Right renal cortex interstitium (tissue), 3 donors: ENCODE results near the gene MTRR. TPM values are rescaled to one million over a fixed set of nuclear protein-coding genes. Genes with fewer than 3 reads are reported as not detected.

Experiments
- DNase-seq, 3 donors: peaks; one replicate each; pipeline ENCODE4 v3.0.0-alpha.2; 2013; ENCODE audit warnings: low read depth in 3 of 3, low spot score in 2 of 3
- polyA plus RNA-seq, 3 donors: library from polyadenylated mRNA; unstranded; fragments of 120-200 nt; gene quantifications; one replicate each; pipeline ENCODE4 v1.2.1, GENCODE V29; 2013; ENCODE audit not compliant: insufficient read length in 3 of 3

The MTRR gene
- 10 to 100 TPM; 52.0 to 58.3 (median 54.0) TPM for polyA plus RNA-seq

DNA sequence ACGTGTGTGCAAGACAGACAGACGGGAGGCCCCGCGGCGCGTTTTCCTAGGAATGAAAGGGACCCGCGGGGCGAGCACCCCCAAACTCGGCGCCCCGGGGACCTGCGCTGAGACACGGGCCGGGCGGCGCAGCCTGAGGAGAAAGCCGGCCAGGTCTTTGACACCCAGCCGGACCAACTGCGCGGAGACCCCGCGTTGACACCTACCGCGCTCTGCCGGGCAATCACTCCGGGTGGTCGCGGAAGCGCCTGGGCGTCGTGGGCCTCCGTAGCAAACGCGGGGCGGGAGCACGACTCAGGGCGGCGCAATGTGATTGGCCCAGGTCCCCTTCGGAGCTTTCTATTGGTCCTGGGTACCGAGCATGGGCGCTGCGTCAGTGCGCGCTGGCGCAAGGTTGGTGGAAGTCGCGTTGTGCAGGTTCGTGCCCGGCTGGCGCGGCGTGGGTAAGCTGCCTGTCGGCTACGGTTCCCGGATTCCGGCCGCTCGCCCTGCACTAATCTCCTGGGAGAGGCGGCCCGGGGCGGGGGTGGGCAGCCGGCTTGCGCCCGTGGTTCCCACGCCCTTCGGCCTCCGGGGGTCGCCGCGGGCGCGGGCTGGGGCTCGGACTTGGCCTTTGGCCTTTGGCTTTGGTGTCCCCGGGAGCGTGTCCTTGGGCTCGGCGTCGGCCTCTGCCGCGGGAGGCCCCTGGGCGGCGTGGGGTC lies at the start of gene MTRR, which contains the start of gene FASTKD3:
MTRR (plus strand) TSS at position 376 of the 701 bp plus-strand sequence. CDS start 1,647 bp downstream, outside the sequence.
FASTKD3 (minus strand) TSS at position 259 of the 701 bp plus-strand sequence. CDS start 948 bp downstream, outside the sequence.
- DNase-seq = peak; percentile 68 to 85 (median 78)

GRCh38 chr5:7822449-7822848 lies 46.5 kb upstream of the MTRR start:
- no peak for DNase-seq

DNA sequence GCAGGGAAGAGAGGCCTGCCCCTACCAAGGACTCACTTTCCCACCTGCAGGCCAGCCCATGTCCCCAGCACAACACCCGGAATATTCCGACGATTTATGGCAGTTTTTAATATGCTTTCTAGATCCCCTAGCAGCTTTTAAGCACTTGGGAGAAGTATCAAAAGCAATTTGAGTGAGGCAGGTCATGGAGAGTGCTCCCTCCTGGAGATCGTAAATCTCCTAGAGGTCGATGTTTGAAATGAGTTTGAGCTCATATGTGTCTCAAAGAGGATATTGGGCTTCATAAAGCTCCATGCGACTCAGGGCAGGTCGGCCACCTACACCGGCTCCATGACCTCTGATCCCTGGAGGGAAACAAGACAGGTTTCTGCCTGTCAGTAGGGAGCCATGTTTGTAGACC lies 45.4 kb upstream of the MTRR start:
- DNase-seq = no peak

- no peak for DNase-seq
Measured at GRCh38 chr5:7824995-7825394, 44.0 kb upstream of the MTRR start.

DNA sequence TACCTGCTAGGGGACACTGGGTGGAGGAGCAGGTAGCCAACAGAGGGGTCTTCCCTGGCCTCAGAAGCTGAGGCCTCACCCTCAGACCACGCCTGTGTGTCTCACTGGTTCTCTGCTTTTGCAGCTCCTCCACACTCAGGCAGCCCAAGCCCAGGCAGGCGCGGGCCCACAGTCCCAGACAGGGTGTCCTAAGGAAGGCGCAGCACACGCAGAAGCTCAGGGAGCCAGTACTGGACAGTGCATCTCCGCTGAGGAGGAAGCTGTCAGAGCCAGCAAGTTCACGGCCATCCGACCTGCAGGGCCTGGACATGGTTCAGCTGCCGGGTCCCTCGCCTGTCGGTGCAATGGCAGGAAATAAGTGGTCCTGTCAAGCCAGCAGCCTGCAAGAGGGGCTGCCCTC lies 43.3 kb upstream of the MTRR start:
- no peak for DNase-seq

GRCh38 chr5:7827610-7828009 lies 41.3 kb upstream of the MTRR start:
- DNase-seq = no peak

DNA sequence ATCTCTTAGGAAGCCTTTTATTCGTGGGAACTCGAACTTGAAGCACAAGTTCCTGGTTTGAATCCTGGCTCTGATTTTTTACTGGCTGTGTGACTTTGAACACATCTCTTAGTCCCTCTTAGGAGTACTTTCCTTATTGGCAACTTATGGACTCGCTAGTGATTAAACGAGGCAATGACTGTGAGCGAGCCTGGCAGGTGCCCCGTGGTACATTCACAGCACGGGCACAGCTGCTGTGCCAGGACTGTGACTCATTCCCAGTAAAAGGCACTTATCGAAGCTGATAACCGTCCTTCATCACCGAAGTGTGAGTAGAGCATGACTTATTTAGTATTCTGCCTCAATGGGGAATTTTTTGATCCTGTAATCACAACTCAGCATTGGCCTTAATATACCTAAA lies 40.7 kb upstream of the MTRR start:
- no peak for DNase-seq

DNA sequence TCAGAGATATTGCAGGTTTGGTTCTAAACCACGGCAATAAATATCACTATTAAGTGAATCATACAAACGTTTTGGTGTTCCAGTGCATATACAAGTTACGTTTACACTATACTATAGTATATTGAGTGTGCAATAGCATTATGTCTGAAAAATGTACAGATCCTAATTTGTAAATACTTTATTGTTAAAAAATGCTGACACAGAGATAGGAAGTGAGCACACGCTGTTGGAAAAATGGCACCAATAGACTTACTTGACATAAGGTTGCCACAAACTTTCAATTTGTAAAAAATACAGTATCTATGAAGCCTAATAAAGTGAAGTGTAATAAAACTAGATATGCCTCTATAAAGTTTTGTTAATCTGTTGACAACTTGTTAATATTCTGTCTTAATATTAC lies 34.0 kb upstream of the MTRR start:
- DNase-seq = no peak

DNA sequence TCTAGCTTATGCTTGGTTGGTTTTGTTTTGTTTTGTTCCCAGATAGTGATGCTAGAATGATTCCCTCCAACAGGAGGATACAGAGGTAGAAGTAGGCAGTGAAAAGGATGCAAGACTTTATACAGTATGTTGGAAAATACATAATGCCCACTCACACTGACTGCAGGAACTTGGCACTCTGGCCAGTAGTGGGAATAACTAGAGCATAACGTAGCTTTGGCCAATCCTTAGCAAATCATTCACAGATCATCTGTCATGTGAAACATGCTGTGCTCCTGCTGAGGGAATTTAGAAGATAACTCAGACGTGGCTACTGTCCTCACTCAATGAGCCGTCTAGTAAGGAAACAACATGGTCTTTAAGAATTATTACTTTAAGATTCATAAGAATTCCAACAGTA lies 31.5 kb upstream of the MTRR start:
- DNase-seq = no peak

GRCh38 chr5:7842531-7842930 lies 26.4 kb upstream of the MTRR start:
- DNase-seq = no peak

DNA sequence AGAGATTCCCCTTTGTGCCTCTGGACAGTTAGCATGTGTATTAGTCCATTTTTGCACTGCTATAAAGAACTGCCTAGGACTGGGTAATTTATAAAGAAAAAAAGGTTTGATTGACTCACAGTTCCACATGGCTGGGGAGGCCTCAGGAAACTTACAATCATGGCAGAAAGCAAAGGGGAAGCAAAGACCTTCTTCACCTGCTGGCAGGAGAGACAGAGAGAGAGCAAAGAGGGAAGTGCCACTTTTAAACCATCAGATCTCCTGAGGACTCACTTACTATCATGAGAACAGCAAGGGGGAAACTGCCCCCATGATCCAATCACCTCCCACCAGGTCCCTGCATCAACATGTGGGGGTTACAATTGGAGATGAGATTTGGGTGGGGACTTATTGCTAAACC lies 24.0 kb upstream of the MTRR start:
- DNase-seq = no peak

DNA sequence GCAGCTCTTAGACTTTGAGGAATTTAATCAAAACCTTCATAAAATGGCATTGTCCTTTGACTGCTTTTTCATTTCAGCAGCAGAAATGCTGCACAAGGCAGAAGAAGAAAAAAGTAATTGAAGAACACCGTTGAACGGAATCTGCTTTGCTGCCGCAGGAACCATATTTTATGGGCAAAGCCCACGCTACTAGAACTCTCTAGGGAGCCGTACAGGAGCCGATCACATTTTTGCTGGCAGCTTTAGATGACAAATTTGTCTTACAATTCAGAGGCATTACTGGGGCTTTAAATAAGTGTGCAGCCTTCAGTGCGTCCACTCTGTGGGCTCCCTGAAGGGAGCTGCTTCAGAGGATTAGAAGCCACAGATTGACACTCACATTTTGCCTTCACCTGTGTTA lies 23.4 kb upstream of the MTRR start:
- DNase-seq = no peak

DNA sequence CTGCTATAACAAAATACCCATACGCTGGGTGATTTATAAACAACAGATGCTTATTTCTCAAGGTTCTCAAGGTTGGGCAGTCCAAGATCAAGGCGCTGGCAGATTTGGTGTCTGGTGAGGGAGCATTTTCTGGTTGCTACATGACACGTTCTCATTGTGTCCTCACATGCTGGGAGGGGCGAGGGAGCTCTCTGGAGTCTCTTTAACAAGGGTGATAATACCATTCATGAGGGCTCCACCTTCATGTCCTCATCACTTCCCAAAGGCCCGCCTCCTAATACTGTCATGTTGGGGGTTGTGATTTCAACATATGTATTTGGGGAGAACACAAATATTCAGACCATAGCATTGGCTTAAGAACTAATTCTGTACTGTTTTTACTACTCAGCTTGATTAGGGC lies 22.6 kb upstream of the MTRR start:
- DNase-seq = no peak

DNA sequence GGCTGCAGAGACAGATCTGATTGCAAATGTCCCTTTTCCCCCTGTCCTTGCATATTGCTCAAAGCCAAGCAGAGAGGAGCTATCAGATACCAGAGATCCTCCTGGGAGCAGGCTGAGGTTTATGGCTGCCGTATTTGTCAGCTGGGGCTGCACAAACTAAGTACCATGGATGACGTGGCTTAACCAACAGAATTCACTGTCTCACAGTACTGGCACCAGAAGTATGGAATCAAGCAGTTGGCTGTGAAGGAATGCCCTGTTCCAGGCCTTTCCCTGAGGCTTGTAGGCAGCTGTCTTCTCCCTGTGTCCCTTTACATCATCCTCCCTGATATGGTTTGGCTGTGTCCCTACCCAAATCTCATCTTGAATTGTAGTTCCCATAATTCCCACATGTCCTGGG lies 20.7 kb upstream of the MTRR start:
- DNase-seq = no peak

DNA sequence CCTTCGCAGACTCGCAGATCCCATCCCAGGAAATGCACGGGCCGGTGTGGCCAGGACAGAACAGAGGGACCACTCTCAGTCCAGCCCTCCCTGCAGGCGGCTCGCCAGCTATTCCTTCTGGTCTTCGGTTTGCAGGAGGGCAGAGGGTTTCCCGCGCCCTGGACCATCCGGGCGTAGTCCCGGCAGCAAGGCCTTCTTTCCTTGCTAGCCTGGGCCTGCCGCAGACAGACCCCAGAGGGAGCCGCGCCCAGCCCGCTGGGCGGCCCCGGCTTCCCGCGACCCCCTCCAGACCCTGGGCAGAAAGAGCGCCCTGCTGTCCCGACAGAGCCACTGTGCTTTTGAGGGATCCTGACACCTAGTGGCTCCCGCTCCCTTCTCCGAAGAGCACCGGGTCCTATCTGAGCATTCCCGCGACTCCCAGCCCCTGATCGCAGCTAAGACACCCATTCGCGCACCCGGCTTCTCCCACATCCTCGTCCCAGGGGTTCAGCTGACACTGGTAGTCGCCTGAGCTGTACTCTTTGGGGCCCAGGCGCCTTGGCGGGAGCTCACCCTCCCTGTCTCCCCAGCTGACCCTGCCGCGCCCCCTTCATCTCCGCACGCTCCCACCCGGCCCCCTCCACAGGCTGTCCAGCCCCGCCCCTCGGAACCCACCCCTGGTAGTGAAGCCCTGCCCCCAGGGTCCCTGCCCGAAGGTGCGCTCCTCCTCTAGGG lies 19.1 kb upstream of the MTRR start:
- DNase-seq = no peak

DNA sequence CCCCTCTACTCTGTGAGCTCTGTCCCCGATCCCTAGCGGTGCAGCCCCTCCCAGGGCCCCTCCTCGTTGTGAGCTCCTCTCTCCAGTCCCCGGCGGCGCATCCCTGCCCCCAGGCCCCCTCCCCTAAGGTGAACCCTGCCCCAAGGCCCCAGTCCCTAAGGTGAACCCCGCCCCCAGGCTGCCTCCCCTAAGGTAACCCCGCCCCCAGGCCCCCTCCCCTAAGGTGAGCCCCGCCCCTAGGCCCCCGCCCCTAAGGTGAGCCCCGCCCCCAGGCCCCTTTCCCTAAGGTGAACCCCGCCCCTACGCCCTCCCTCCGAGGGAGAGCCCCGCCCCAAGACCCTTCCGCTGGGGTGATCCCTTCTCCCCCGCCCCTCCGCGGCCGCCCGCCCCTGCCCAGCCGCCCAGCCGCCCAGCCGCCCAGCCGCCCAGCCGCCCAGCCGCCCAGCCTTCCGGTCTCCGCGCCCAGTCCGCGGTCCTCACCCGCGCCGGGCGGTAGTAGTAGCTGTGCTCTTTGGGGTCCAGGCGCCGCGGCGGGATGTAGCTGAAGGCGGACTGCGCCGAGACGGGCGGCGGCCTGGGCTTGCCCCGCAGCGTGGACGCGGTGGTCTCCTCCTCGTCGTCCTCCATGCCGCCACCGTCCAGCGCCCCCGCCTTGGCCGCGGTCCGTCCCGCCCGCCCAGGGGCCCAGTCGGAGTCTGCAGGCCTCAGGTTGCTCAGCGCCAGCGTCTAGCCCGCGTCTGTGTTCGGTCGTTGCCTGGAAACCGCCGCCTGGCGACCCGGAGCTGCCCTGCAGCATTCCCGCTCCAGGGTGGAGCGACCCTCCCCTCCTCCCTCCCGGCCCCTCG lies 18.3 kb upstream of the MTRR start, which contains the start of gene CFAP90:
CFAP90 (minus strand) TSS at position 739 of the 845 bp plus-strand sequence; CDS start at position 627, 112 bp downstream.
- peak in 1 of 3 donors; percentile 69 for DNase-seq

- DNase-seq = no peak
Measured at GRCh38 chr5:7851240-7851592, 17.7 kb upstream of the MTRR start.

GRCh38 chr5:7851617-7852289 lies 17.2 kb upstream of the MTRR start:
- DNase-seq = no peak

- DNase-seq = no peak
Measured at GRCh38 chr5:7852542-7852941, 16.4 kb upstream of the MTRR start.

GRCh38 chr5:7852988-7853387 lies 16.0 kb upstream of the MTRR start:
- DNase-seq = no peak

DNA sequence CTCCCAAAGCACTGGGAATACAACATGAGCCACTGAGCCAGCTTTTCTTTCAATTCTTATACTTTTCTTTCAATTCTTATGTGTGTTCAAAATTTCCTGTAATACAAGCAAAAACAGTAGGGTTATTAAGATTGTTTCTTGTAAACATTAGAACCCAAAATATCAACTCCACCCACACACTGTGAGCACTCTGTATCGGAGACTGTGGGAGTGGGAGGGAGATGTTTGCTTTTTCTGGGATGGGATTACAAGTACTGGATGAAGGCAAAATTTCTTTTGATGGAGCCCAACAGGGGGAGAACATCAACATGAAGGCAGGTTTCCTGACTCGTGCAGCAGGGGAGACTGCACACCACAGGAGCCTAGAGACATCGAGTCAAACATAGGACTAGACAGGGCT lies 13.3 kb upstream of the MTRR start:
- no peak for DNase-seq
